ENCODE results near the gene LYSET.
"Not testable (repeated sequence)": the region's sequence is repeated elsewhere in the genome, so short reads cannot be mapped to it uniquely, and the experiment has no call there.

LYSET gene, protein sequence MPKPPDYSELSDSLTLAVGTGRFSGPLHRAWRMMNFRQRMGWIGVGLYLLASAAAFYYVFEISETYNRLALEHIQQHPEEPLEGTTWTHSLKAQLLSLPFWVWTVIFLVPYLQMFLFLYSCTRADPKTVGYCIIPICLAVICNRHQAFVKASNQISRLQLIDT

DNA sequence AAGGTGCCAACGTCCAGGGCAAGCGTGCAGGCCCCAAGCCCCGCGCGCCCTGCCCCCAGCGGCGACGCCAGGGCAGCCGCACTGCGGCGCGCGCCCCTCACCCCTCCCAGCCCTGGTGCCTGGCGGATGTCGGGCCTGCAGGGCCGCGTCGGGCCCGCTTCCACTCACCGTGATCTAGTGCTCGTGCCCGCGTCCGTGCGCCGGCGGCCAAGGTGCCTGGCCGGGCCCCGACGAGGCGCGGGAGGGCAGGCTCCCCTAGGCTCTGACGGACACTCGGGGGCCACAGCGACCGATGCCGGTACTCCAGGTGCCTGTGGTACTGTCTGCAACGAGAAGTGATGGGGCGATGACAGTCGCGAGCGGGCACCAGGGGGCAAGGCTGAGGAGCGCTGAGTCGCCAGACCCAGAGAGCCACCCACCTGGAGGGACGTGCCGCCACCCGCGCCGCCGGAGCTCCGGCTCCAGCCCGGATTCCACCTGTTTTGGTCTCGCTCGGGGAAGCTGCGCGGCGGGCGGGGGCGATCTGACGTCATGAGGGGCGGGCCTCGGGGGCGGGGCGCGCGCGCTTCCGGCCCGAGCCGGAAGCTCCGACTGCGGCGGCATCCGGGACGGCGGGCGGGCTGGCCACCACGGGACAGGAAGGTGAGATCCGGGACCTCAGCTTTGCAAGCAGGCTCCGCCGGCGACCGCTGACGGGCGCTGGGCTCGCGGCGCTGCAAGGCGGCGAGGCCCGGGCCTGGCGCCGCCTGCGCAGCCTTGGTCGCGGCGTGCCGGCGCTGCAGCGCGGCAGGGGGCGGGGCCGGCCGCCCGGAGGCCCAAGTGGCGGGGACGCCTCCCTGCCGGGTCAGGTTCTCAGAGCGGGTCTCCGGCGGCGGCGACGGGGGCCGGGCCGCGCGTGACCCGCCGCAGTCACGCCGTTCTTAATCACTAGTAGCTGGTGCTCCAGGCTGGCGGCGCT, at the start of gene LYSET, which contains the start of gene MOAP1:
LYSET (plus strand) TSS at position 927 of the 958 bp plus-strand sequence. CDS start 89 bp downstream, outside the sequence.
MOAP1 (minus strand) TSS at position 507 of the 958 bp plus-strand sequence. CDS start 655 bp downstream, outside the sequence.
- DNase-seq, result no peak

DNA sequence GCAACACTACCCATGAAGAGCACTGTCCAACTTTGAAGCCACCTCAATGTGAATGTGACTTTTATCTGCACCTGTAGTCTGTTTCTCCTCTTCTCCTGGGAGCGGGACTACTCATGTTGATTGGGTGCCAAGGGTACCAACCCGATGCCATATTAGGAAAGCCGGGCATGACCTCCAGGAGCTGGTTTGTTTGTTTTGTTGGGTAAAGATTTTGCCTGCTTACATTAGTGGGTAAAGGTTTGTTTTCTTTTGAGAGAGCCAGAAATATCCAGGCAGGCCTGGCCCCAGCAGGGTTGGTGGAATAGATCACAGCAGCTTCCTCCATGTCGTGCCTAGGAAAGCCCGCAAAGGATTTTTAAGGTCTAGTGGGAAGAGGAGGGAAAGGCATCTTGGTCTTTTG, 49.7 kb upstream of the LYSET start:
- DNase-seq, result no peak

DNA sequence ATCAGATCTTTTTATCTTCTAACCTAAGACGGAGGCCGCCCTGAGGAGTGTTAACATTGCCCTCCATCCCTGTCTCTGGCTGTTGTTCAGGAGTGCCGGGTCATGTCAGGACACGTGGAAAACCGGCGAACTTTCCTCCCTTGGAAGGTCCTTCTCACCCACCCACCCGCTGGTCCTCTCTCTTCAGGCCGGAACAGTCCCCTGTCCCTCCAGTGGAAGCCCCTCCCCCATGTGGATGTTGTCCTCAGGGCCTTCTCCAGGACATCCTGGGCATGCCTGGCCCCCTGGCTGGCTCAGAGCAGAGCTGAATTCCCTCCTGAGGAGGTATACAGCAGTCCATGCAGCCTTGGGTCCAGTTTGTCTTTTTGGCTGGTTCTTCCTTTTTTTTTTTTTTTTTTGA, 49.1 kb upstream of the LYSET start:
- DNase-seq, result no peak

DNA sequence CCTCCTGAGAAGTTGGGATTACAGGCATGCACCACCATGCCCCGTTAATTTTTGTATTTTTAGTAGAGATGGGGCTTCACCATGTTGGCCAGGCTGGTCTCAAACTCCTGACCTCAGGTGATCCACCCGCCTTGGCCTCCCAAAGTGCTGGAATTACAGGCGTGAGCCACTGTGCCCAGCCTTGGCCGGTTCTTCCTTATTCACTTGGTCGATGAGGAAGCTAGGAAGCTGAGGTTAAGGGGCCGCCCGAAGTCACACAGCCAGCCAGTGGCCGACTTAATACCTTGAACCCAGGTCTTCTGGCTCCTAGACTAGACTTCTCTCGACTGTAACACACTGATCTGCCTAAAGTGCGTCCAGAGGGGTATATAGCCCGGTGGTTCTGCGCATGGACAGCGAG, 48.6 kb upstream of the LYSET start:
- not testable (repeated sequence) for DNase-seq

DNA sequence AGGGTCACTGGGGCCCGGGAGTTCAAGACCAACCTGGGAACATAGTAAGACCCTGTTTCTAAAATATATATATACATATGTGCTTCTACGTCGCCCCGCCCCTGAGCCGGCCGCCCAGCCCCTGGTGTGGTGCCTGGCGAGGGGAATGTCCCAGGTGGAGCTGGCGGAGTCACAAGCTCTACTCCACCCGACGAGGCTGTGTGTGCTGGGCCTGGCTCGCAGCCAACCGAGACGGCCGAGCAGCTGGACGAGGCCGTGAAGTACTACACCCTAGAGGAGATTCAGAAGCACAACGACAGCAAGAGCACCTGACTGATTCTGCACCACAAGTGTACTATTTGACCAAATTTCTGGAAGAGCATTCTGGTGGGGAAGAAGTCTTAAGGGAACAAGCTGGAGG, 47.3 kb upstream of the LYSET start:
- peak; percentile 35 for DNase-seq

DNA sequence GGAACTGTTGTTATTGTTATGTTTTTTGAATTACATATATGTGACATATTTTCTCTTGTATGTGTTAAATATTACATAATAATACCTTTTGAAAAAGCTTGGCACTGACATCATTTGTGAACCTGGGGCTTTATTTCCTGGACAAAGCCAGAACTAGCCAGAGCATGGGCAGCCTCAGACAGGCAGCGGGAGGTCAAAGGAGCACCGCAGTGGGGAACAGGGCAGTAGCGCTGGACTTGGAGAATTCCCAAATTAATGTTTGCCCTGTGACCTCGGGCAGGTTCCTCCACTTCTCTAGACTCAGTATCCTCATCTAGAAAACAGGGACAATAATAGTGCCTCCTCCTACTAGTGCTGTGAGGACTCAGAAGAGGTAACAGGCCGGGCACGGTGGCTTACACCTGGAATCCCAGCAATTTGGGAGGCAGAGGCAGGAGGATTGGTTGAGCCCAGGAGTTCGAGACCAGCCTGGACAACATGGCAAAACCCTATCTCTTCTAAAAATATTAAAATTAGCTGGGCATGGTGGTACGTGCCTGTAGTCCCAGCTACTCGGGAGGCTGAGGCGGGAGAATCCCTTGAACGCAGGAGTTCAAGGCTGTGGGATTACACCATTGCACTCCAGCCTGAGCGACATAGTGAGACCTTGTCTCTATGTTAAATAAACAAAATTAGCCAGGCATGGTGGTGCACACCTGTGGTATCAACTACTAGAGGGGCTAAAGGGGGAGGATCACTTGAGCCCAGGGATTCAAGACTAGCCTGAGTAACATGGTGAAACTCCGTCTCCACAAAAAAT, 42.1 kb upstream of the LYSET start:
- DNase-seq, result no peak

DNA sequence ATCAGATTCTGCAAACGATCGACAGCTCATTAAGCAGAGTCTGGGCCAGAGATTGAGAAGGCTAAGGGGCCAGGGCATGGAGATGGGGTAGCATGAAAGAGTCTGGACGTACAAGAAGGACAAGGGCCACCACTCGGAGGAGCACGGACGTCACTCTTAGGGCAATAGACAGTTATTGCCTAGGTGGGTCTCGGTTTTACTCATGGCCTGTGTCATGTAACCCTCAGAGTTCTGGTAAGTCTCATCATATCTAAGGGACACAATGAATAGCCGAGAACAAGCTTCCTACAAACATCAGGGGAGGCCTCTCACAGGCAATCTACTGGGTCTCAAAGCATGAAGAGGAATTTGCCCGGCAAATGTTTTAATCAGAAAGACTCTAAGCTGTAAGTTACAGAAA, 39.0 kb upstream of the LYSET start:
- DNase-seq, result no peak

DNA sequence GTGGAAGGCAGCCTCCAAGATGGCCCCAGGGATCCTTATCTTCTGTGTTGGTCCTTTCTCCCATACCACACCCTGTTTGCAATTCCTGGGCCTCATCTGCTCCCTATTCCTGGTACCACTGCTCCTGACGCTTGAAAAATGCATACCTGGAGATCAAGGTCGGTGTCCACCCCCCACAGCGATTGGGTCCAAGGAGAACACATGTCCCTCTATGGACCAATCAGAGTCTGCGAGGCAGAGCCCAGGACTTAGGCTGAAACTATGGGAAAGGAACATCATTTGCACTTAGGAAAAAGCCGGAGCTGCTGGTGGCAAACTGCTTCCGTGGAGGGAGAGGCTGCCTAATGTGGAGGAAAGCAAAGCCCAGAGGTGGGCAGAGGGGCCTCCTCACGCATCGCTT, 36.1 kb upstream of the LYSET start:
- DNase-seq, result no peak

DNA sequence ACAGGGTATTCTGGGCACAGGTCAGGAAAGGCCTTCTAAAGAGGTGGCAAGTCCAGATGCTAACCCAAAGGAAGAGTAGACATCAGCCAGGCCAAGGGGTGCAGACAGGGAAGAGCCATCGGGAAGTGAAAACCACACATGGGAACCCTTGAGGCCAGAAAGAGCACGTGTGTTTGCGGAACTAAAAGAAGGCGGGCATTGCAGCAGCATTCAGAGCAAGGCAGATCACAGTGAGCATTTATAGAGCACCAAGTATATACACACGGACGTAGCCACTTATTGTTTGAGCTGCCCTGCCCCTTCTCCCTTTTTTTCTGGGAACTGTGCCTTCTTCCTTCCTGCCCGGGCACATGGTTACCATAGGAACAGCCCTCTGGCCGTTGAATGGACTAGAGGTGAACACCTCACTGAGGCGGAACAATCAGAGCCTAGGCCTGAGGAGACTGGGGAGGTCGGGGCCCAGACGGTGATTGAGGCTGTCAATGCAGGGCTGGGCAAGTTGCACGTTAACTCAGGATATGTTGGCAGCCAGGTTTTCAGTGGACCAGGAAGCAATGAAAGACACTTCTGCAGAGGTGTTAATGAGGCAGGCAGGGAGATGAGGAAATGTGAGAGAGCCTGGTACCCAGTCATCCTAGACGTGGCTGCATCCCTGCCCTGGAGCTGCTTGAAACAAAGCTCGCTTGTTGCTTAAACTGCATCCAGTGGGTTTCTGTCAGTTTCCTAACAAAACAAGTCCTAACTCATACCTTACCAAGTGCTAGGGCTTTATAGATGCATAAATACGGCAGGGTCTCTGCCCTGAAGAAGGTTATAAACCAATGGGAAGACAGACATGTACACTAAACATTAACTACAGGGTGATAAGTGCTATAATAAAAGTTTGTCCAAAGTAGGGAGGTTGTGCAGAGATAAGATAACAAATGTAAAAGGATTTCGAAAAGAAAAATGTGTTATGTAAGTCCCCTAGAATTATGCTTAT, 34.6 kb upstream of the LYSET start:
- DNase-seq, result no peak

DNA sequence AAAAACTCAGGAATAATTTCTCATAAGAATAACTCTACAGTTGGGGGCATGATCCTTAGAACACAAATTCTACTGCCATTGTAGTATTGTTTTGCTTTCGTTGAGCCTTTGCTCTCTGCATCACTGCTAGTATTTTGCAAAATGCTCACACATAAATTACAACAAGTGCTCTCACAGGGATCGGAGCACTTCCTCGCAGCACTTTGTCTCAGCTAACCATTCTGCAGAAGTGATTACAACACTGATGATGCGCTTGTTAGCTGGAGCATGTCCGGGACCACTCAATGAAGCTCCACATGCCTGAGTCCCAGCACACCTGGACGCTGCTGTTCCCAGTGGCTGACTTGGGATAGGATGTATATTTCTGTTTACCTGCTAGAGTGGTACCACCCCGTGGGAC, 32.0 kb upstream of the LYSET start:
- DNase-seq, result peak; percentile 17

DNA sequence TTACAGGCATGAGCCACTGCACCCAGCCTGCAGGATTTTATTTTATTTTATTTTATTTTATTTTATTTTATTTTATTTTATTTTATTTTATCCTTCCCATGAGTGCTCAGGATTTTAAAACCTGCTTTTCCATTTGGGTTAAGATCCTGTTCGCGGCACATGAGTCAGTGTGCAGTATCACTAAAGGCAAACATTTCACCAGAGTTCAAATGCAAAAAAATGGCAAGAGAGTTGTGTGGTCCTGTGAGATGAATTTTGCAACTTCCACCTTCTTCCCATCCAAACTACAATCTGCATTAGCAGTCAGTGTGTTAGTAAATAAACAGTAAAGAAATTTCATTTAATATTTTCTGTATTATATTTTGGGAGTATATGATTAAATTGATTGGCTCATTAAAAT, 29.4 kb upstream of the LYSET start:
- no peak for DNase-seq

DNA sequence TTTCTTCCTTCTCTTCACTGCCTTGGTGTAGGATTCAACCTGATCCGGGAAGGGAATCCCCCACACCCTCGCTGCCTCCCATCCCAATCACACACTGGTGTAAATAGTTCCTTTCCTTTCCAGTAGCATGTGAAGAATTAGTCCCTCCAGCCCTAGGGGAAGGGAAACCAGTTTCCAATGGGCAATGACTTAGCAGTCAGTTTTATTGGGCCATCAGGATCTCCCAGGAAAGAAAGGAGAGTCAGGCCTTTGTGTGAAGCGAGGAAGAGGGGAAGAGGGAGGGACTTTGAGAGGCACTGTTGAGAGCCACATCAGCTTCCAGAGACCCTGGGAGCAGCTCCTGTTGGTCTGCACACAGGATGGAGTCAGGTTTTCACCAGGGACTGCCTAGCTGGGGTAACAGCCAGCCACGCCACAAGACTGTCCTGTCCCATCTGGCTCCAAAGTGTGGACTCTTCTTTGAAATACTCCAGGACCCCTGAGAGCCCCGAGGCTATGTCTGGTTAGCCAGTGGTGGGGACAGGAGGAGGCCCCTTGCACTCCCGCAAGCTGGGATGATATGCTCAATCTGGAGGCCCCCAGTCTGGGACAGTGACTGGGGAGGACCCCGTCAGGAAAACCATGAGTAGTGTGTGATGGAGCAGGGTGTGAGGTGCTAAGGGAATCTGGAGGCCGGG, 28.3 kb upstream of the LYSET start:
- DNase-seq, result no peak

DNA sequence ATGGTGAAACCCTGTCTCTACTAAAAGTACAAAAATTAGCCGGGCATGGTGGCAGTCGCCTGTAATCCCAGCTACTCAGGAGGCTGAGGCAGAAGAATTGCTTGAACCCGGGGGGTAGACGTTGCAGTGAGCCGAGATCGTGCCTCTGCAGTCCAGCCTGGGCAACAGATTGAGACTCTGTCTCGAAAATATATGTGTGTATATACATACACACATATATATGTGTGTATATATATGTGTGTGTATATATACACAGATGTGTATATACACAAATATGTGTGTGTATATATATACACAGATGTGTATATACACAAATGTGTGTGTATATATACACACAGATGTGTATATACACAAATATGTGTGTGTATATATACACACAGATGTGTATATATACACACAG, 26.8 kb upstream of the LYSET start:
- not testable (repeated sequence) for DNase-seq

DNA sequence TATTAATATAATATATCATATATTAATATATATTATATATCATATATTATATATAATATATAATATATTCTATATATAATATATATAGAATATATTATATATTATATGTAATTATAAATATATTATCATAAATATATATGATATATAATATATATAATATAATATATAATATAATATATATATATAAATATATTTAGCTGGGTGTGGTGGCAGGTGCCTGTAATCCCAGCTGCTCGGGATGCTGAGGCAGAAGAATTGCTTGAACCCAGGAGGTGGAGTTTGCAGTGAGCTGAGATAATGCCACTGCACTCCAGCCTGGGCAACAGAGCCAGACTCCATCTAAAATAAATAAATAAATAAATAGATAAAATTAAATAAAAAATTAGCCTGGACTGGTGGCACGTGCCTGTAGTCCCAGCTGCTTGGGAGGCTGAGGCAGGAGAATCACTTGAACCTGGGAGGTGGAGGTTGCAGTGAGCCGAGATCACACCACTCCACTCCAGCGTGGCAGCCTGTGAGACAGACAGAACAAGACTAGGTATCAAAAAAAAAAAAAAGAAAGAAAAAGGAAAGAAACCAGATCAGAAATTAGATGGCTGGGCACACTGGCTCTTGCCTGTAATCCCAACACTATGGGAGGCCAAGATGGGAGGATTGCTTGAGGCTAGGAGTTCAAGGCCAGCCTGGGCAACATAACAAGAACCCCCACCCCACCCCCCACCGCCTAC, 25.3 kb upstream of the LYSET start:
- not testable (repeated sequence) for DNase-seq

DNA sequence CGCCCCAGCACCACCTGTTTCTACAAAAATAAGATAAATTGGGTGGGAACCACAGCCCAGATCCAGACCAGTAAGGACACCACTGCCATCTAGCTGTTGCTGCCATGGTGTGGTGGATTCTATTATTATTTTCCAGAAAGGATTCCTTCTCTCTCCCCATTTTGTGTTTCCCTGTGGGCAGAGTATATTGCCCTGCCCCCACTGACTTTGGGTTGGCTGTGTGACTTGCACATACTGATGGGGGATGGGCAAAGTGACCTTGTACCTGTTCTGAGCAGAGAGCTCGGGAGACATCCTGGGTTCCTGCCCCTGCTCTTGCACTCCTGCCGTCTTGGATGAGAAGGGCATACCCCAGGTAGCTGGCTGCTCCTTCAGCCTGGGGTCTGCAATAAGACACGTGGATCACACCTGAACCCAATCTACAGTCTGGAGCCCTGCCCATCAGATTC, 24.7 kb upstream of the LYSET start:
- no peak for DNase-seq

DNA sequence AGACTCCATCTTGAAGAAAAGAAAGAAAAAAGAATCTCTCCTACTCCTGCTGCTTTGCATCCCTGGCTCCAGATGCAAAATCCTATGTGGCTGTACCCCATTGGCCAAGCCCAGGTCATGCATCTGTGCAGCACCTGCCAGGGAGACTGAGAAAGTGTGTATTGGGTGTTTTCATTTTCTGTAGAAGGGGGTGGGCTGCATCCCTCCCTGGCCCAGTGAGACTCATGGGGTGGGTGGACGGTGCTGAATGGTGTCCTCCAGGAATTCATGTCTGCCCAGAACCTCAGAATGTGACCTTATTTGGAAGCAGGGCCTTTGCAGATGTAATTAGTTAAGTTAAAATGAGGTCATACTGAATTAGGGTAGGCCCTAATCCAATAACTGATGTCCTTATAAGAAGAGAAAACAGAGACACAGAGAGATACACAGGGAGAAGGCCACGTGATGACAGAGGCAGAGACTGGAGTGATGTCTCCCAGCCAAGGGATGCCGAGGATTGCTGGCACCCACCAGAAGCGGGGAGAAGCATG, 23.6 kb upstream of the LYSET start:
- DNase-seq, result no peak

DNA sequence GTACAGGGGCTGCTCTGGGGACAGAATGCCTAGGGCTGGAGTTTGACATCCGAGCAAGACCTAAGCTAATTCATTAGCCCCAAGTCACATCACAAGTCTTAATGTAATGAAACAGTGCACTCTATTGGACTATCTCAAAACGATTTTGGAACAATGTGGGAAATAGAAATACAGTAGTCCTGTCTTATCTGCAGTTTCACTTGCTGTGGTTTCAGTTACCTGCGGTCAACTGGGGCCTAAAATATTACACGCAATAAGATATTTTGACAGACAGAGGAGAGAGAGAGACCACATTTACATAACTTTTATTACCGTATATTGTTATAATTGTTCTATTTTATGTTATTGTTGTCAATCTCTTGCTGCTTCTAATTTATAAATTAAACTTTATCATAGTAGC, 21.6 kb upstream of the LYSET start:
- no peak for DNase-seq

DNA sequence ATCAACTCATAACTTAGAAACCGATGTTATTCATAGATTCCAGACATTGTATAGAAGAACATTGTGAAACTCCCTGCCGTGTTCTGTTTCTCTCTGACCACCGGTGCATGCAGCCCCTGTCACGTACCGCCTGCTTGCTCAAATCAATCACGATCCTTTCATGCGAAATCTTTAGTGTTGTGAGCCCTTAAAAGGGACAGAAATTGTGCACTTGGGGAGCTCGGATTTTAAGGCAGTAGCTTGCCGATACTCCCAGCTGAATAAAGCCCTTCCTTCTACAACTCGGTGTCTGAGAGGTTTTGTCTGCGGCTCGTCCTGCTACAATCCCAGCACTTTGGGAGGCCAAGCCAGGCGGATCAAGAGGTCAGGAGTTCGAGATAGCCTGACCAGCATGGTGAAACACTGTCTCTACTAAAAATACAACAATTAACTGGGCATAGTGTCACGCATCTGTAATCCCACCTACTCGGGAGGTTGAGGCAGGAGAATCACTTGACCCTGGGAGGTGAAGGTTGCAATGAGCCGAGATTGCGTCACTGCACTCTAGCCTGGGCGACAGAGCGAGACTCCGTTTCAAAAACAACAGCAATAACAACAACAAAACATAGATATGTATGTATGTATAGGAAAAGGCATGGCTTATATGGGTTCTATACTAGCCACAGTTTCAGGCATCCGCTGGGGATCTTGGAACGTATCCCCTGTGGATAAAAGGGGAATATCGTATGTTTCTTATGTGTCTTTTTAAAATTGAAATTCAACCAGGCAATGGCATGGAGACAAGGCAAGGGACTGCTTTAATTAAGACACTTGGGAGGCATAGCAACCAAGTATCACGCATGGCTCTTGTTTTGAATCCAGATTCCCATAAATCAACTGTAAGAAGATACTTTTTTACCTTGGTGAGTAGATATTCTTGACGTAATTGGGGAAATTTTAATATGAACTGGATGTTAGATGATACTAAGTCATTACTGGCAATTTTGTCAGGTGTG, 19.5 kb upstream of the LYSET start:
- DNase-seq, result not testable (repeated sequence)

DNA sequence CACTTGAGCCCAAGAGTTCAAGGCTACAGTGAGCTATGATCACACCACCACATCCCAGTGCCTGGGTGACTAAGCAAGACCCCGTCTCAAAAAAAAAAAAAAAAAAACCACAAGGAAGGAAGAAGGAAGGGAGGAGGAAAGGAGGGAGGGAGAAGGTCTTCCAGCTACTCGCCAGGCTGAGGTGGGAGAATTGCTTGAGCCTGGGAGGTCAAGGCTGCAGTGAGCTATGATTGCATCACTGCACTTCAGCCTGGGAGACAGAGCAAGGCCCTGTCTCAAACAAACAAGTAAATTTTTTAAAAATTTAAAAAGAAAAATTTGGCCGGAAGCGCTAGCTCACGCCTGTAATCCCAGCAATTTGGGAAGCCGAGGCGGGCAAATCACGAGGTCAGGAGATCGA, 16.5 kb upstream of the LYSET start:
- not testable (repeated sequence) for DNase-seq

All from NCI-H187 treated with DMSO at 0.1 percent for 48 hours (cell line).